Measurements from ENCODE around the gene GGCX. TPM values are rescaled to one million over a fixed set of nuclear protein-coding genes. Genes with fewer than 3 reads are reported as not detected.

Gene GGCX
- total and polyA plus RNA-seq, 9 of the 15 experiments (the other 6 are each of a cell fraction or from before 2014, with no cell fraction given) = 14.4 to 47.1 (median 28.1) TPM

DNA sequence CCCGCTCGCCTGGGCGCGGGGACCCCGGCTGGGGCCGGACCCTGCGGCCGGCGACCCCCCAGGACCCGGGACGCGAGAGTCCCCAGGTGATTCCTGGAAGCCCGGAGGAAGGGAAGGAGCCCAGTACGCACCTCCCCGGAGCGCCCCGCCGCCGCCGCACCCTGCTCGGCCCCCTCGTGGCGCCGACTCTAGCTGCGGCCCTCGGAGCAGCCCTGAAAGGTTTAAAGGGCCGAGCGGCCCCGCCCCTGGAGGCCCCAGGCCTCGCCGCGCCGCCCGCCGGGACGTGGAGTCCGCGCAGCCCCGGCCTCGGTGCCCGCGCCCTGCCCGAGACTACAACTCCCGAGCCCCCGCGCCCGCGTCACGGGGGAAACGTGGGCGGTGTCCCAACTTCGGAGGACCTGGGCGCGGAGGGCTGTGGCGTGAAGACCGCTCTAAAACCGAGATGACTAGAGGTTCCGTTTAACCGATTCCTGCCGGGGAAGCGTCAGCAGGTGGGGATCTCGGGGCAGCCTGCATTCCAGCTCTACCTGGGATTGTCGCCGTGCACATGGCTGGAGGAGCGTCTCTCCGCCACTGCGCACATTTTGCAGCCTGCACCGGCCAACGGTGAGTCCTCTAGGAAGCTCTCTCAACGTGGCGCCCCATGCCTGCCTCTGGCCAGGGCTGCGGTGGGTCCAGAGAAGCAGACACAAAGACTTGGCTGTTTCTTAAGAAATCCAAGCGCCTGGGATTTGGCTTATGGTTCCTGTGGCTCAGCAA lies 41.4 kb upstream of the GGCX start, which contains the start of gene TMEM150A (continued):
- TF ChIP-seq SMARCC2 (IDR thresholded peaks at IDR 0.05; ENCODE audit: low read depth) = no peak
- TF ChIP-seq JUN (IDR thresholded peaks at IDR 0.05; ENCODE audit: borderline replicate concordance, low read depth, low read length) = peak; percentile 11; the same call in 1 of the 2 replicates
- no peak for TF ChIP-seq JUN (CRISPR knock-in tag; IDR thresholded peaks at IDR 0.05; ENCODE audit: borderline replicate concordance)
- TF ChIP-seq, protein P1, sequence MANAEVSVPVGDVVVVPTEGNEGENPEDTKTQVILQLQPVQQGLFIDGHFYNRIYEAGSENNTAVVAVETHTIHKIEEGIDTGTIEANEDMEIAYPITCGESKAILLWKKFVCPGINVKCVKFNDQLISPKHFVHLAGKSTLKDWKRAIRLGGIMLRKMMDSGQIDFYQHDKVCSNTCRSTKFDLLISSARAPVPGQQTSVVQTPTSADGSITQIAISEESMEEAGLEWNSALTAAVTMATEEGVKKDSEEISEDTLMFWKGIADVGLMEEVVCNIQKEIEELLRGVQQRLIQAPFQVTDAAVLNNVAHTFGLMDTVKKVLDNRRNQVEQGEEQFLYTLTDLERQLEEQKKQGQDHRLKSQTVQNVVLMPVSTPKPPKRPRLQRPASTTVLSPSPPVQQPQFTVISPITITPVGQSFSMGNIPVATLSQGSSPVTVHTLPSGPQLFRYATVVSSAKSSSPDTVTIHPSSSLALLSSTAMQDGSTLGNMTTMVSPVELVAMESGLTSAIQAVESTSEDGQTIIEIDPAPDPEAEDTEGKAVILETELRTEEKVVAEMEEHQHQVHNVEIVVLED (CRISPR knock-in tag; IDR thresholded peaks at IDR 0.05) = peak; percentile 58
- TF ChIP-seq, protein P2, sequence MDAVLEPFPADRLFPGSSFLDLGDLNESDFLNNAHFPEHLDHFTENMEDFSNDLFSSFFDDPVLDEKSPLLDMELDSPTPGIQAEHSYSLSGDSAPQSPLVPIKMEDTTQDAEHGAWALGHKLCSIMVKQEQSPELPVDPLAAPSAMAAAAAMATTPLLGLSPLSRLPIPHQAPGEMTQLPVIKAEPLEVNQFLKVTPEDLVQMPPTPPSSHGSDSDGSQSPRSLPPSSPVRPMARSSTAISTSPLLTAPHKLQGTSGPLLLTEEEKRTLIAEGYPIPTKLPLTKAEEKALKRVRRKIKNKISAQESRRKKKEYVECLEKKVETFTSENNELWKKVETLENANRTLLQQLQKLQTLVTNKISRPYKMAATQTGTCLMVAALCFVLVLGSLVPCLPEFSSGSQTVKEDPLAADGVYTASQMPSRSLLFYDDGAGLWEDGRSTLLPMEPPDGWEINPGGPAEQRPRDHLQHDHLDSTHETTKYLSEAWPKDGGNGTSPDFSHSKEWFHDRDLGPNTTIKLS (IDR thresholded peaks at IDR 0.05; ENCODE audit: borderline replicate concordance, low read depth) = peak; percentile 89
- TF ChIP-seq SNIP1 (IDR thresholded peaks at IDR 0.05; ENCODE audit: low read depth) = no peak
- TF ChIP-seq ZNF696 (CRISPR knock-in tag; conservative IDR thresholded peaks at IDR 0.05) = no peak
- TF ChIP-seq POLR2G (IDR thresholded peaks at IDR 0.05; ENCODE audit: low read depth, low read length) = peak; percentile 96
- TF ChIP-seq SMC3 (conservative IDR thresholded peaks at IDR 0.05; ENCODE audit: insufficient read depth, low read depth, low read length) = peak; percentile 25; the same call in 1 of the 2 replicates
- TF ChIP-seq ZNF324 (CRISPR knock-in tag; IDR thresholded peaks at IDR 0.05) = no peak
- TF ChIP-seq ZNF76 (CRISPR knock-in tag; IDR thresholded peaks at IDR 0.05; ENCODE audit: borderline replicate concordance) = no peak
- TF ChIP-seq GATAD2B (IDR thresholded peaks at IDR 0.05; ENCODE audit: borderline replicate concordance) = no peak; the same call in none of the 2 replicates
- peak; percentile 83 to 85 for TF ChIP-seq NRF1 (conservative IDR thresholded peaks at IDR 0.05 in 1 of 2, IDR thresholded peaks at IDR 0.05 in 1 of 2)
- 0 out of 2 replicates have a peak, but pooled peaks have one; percentile 52 for TF ChIP-seq ZNF197 (CRISPR knock-in tag; IDR thresholded peaks at IDR 0.05; ENCODE audit: low read depth)
- TF ChIP-seq KLF16 (IDR thresholded peaks at IDR 0.05) = no peak
- TF ChIP-seq HNRNPLL (IDR thresholded peaks at IDR 0.05; ENCODE audit: low read depth, low read length, poor library complexity, severe bottlenecking) = peak; percentile 72
- TF ChIP-seq SRSF7 (optimal IDR thresholded peaks at IDR 0.05; ENCODE audit: low read depth, low read length) = no peak
- TF ChIP-seq STAT5A (IDR thresholded peaks at IDR 0.05; ENCODE audit: borderline replicate concordance, low read length) = no peak
- 0 out of 2 replicates have a peak, but pooled peaks have one; percentile 18 for TF ChIP-seq ZNF431 (CRISPR knock-in tag; IDR thresholded peaks at IDR 0.05)
- 0 out of 2 replicates have a peak, but pooled peaks have one; percentile 50 for TF ChIP-seq ATF1 (CRISPR knock-in tag; IDR thresholded peaks at IDR 0.05)
- TF ChIP-seq ATF1 (tag; IDR thresholded peaks at IDR 0.05) = peak; percentile 97
- TF ChIP-seq ETS2 (tag; IDR thresholded peaks at IDR 0.05; ENCODE audit: borderline replicate concordance, poor library complexity, severe bottlenecking) = no peak
- TF ChIP-seq ETV6 (IDR thresholded peaks at IDR 0.05; ENCODE audit: borderline replicate concordance in 1 of 2, low read depth in 2 of 2, low read length in 1 of 2) = no peak
- no peak for TF ChIP-seq ETV6 (CRISPR knock-in tag; IDR thresholded peaks at IDR 0.05; ENCODE audit: borderline replicate concordance)
- no peak for TF ChIP-seq FOXK1 (CRISPR knock-in tag; IDR thresholded peaks at IDR 0.05; ENCODE audit: borderline replicate concordance)

All from K562 (cell line).